ENCODE measurements around the gene COG3. TPM values are rescaled to one million over a fixed set of nuclear protein-coding genes. Genes with fewer than 3 reads are reported as not detected.

Gene COG3
- total and polyA plus RNA-seq, 2 of the 13 experiments (the other 11 are each of a cell fraction or from before 2014, with no cell fraction given), result 37.8 to 47.5 TPM

GRCh38 chr13:45537516-45537915 is 72.8 kb downstream of the COG3 start (continued):
- TF ChIP-seq, protein P1, sequence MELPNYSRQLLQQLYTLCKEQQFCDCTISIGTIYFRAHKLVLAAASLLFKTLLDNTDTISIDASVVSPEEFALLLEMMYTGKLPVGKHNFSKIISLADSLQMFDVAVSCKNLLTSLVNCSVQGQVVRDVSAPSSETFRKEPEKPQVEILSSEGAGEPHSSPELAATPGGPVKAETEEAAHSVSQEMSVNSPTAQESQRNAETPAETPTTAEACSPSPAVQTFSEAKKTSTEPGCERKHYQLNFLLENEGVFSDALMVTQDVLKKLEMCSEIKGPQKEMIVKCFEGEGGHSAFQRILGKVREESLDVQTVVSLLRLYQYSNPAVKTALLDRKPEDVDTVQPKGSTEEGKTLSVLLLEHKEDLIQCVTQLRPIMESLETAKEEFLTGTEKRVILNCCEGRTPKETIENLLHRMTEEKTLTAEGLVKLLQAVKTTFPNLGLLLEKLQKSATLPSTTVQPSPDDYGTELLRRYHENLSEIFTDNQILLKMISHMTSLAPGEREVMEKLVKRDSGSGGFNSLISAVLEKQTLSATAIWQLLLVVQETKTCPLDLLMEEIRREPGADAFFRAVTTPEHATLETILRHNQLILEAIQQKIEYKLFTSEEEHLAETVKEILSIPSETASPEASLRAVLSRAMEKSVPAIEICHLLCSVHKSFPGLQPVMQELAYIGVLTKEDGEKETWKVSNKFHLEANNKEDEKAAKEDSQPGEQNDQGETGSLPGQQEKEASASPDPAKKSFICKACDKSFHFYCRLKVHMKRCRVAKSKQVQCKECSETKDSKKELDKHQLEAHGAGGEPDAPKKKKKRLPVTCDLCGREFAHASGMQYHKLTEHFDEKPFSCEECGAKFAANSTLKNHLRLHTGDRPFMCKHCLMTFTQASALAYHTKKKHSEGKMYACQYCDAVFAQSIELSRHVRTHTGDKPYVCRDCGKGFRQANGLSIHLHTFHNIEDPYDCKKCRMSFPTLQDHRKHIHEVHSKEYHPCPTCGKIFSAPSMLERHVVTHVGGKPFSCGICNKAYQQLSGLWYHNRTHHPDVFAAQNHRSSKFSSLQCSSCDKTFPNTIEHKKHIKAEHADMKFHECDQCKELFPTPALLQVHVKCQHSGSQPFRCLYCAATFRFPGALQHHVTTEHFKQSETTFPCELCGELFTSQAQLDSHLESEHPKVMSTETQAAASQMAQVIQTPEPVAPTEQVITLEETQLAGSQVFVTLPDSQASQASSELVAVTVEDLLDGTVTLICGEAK (IDR thresholded peaks at IDR 0.05), result no peak
- TF ChIP-seq, protein P1 (CRISPR knock-in tag; IDR thresholded peaks at IDR 0.05), result no peak
- TF ChIP-seq ZBED4 (CRISPR knock-in tag; IDR thresholded peaks at IDR 0.05; ENCODE audit: borderline replicate concordance), result no peak
- no peak for TF ChIP-seq TARDBP (CRISPR knock-in tag; IDR thresholded peaks at IDR 0.05)
- TF ChIP-seq GPN1 (CRISPR knock-in tag; IDR thresholded peaks at IDR 0.05; ENCODE audit: borderline replicate concordance), result no peak
- TF ChIP-seq MBNL3 (CRISPR knock-in tag; conservative IDR thresholded peaks at IDR 0.05), result no peak
- TF ChIP-seq ZNF839 (CRISPR knock-in tag; IDR thresholded peaks at IDR 0.05; ENCODE audit: borderline replicate concordance), result no peak
- no peak for TF ChIP-seq ZNF468 (CRISPR knock-in tag; IDR thresholded peaks at IDR 0.05)
- TF ChIP-seq ZNF556 (CRISPR knock-in tag; IDR thresholded peaks at IDR 0.05; ENCODE audit: borderline replicate concordance), result no peak
- no peak for TF ChIP-seq ZNF225 (CRISPR knock-in tag; IDR thresholded peaks at IDR 0.05)
